Skeletal muscle satellite cell (primary cell): Measurements from ENCODE around the gene TMEM63A.
"Not testable (repeated sequence)": the region's sequence is repeated elsewhere in the genome, so short reads cannot be mapped to it uniquely, and the experiment has no call there.

Experiments
- H3K27me3 ChIP-seq: 2 replicates; pipeline ENCODE4 v1.7.0; 2013; ENCODE audit warnings: low read length; ENCODE audit not compliant: control insufficient read depth, insufficient read depth
- H3K36me3 ChIP-seq: 2 replicates; pipeline ENCODE4 v1.7.0; 2013; ENCODE audit warnings: mild to moderate bottlenecking, control low read depth, low read length; ENCODE audit not compliant: insufficient read depth
- H3K4me1 ChIP-seq: 2 replicates; pipeline ENCODE4 v1.7.0; 2013; ENCODE audit warnings: low read length; ENCODE audit not compliant: control insufficient read depth, insufficient read depth
- H3K4me2 ChIP-seq: 2 replicates; pipeline ENCODE4 v1.7.0; 2013; ENCODE audit warnings: mild to moderate bottlenecking, low read length
- H3K4me3 ChIP-seq: 2 replicates; pipeline ENCODE4 v1.7.0; 2013; ENCODE audit warnings: low read length
- H3K9ac ChIP-seq: 2 replicates; pipeline ENCODE4 v1.7.0; 2013; ENCODE audit warnings: mild to moderate bottlenecking, low read depth, low read length, moderate library complexity
- H3K9me3 ChIP-seq: replicated peaks from 2 replicates; pipeline ENCODE4 v1.7.0; 2013; ENCODE audit warnings: mild to moderate bottlenecking, control low read depth, low read length

TMEM63A gene

DNA sequence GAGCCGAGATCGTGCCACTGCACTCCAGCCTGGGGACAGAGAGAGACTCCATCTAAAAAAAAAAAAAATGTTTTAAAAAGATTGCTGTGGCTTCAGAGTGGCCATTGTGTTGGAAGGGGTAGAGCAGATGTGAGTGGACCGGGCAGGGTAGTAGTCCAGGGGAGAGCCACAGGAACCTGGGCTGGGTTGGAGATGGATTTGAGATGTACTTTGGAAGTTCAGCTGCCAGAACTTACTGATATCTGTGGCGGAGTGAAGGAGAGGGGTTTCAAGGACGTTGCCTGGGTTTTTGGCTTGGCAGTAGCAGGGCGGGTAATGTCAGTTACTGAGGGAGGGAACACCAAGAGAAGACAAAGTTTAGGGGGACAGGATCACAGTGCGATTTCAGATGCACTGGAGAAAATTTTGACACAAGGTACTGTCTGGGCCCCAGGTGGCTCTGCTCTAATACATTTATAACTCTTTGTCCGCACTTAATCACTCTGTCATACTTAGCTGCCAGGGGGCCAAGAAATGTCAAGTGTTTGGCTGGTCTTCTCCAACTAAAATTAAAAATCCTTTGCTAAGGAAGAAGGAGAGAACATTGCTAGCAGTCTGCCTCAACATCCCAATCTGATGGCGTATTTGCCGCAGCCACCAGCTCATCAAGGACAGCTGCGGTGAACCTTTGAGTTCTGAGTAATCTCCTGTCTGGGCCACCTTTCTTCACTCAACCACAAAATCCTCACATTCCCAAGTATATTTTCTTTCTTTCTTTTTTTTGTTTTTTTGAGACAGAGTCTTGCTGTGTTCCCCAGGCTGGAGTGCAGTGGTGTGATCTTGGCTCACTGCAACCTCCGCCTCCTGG lies 62.6 kb downstream of the TMEM63A start:
- H3K4me3 ChIP-seq = no peak overlapping the region
- H3K4me1 ChIP-seq = peaks cover 22% of the 10 kb centered on the region
- H3K9ac ChIP-seq = no peak overlapping the region
- H3K9me3 ChIP-seq = no peaks in the 10 kb centered on the region
- H3K27me3 ChIP-seq = no peaks in the 10 kb centered on the region
- H3K36me3 ChIP-seq = no peaks in the 10 kb centered on the region
- H3K4me2 ChIP-seq = no peak overlapping the region

DNA sequence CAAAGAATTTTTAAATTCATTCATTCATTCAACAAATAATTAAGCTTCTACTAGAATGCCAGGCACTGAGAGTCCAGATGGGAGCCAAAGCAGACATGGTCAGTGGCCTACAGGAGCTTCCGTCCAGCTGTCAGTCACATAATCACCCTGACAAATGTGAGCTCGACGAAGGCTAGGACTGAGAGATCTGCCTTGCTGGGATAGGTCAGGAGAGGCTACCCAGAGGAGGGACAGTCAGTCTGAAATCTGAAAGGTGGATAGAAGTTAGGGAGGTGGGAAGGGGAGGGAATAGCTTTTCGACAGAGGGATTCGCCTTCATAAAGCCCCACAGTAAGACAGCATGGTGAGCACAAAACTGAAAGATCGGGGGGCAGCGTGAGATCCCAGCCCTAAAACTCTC lies 64.0 kb downstream of the TMEM63A start:
- H3K4me1 ChIP-seq = peaks cover 29% of the 10 kb centered on the region
- no peak overlapping the region for H3K4me3 ChIP-seq
- H3K9me3 ChIP-seq = no peaks in the 10 kb centered on the region
- H3K9ac ChIP-seq = peak overlapping the region; percentile 82
- no peak overlapping the region for H3K4me2 ChIP-seq
- no peaks in the 10 kb centered on the region for H3K27me3 ChIP-seq
- no peaks in the 10 kb centered on the region for H3K36me3 ChIP-seq

DNA sequence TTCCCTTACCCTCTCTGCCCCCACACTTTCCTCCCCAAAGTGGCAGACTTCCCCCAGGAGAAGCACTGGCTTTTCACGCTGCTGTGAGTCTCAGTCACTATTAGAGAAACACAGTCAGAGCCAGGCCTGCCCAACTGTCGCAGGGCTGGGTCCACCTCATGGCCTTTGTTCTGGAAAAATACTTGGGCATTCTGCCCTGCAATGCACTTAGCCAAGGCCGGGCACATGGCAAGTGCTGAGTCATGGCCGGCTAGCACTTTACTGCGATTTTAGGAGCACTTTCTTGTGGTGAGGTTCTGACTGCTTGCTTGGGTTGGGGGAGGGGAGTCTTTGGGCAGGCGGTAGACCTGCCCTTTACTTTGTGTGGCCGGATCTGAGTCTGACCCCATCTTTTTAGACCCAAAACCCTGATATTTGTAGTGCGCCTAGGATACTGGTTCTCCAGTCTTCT lies 64.5 kb downstream of the TMEM63A start:
- Histone ChIP-seq H3K4me1 (peaks cover 32% of the 10 kb centered on the region), H3K9ac (peak overlapping the region; percentile 82), H3K4me3 (peak overlapping the region; percentile 18)

DNA sequence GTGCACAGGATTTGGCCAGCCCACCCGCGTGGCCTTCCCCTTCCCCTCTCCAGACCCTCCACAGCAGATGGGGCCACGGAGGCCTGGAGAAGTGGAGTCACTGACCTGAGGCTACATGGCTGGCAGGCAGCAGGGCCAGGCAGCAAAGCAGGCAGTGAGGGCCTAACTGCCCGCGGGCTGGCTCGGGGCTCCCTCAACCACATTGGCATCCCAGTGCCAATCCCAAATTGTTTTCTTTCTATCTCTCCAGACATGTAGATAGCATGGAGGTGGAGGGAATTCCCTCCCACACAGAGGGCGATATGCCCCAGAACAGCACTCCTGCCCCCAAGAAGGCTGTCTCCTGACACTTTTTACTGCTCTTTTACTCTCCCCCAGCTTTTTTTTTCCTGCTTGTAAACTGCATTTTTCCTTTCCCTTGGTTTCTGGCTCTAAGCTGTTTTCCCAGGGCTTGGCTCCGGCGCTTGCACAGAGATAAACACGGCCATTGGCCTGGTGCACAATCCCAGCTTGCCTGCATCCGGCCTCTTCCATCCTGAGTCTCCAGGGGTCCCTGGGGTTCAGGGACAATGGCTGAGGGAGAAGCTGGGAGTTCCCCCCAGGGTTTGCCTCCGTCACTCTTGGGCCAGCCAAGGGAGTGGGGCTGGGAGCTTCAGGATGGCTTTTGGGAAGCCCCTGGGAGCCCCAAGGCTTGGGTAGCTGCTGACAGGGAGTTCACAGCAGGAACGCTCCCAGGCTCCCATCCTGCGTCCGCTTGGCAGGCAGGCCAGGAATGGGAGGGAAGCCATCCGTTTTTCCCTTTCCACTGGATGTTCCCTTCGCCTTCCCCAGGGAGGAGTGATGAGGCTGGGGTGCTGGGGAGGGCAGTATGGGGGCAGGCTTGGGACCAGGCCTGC lies 65.3 kb downstream of the TMEM63A start:
- H3K4me3 ChIP-seq = peak overlapping the region; percentile 18
- no peaks in the 10 kb centered on the region for H3K9me3 ChIP-seq
- no peaks in the 10 kb centered on the region for H3K27me3 ChIP-seq
- no peaks in the 10 kb centered on the region for H3K36me3 ChIP-seq
- H3K4me2 ChIP-seq = peak overlapping the region; percentile 17
- H3K9ac ChIP-seq = peak overlapping the region; percentile 82
- peaks cover 32% of the 10 kb centered on the region for H3K4me1 ChIP-seq

More for the DNA sequence above, 64.5 kb downstream of the TMEM63A start:
- no peaks in the 10 kb centered on the region for H3K27me3 ChIP-seq
- no peaks in the 10 kb centered on the region for H3K9me3 ChIP-seq
- H3K36me3 ChIP-seq = no peaks in the 10 kb centered on the region
- H3K4me2 ChIP-seq = peak overlapping the region; percentile 17

DNA sequence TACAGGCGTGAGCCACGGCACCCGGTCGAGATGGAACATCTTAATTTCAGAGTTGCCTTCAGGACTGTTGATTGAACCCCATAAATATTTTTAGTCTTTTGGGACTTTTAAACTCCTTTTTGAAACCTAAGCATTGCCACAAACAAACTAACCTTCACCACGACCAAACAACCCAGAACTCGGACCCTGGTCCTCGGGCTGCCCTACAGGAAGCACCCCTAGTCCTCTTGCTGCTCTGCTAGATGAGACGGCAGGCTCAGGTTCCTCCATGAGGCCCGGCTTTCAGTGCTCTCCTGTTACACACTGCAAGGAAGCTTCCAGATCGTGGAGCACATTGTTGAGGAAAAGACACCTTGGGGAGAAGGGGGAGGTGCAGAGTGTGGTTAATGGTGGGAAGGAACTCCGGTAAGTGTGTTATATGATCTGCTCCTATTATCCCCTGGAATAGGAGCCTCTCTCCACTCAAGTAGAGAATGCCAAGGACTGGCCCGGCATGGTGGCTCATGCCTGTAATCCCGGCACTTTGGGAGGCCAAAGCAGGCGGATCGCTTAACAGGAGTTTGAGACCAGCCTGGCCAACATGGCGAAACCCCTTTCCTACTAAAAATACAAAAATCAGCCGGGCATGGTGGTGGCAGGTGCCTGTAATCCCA lies 66.5 kb downstream of the TMEM63A start:
- Histone ChIP-seq H3K4me3 (no peak overlapping the region), H3K9me3 (no peaks in the 10 kb centered on the region), H3K27me3 (no peaks in the 10 kb centered on the region), H3K4me2 (no peak overlapping the region), H3K36me3 (no peaks in the 10 kb centered on the region), H3K9ac (no peak overlapping the region), H3K4me1 (peaks cover 40% of the 10 kb centered on the region)

DNA sequence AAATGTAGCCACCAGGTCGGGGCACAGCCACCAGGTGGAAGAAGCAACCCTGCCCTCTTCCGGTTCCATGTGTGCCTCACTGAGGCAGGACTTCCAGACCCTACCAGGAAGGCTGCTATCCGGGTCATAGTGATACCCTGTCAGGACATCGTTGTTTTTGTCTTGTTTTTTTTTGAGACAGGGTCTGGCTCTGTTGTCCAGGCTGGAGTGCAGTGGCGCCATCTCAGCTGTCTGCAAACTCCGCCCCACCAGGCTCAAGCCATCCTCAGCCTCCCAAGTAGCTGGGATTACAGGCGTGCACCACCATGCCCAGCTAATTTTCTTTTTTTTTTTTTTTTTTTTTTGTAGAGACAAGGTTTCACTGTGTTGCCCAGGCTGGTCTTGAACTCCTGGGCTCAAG lies 67.1 kb downstream of the TMEM63A start:
- not testable (repeated sequence) for H3K27me3 ChIP-seq, H3K4me2 ChIP-seq, H3K9me3 ChIP-seq, H3K4me3 ChIP-seq, H3K36me3 ChIP-seq, H3K9ac ChIP-seq
- peaks cover 40% of the 10 kb centered on the region for H3K4me1 ChIP-seq

DNA sequence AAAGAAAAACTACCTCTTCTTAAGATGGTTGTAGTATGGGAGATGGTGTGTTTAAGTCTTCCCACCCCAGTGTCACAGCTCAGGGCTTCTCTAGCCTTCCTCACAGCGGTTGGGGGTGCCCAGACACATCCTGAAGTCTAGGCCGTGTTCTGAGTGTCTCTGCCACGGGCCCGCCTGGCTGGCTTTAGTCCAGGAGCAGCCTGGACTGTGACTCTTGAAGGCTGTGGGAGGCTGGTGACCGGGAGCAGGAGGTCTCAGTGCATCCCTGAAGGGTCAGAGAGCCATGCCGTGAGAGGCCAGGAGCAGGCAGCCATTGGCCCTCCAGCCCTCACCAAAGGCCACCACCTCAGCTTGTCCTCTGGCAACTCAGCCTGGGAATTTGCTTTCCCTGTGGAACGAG lies 67.8 kb downstream of the TMEM63A start:
- no peak overlapping the region for H3K4me2 ChIP-seq
- no peaks in the 10 kb centered on the region for H3K36me3 ChIP-seq
- H3K4me1 ChIP-seq = peaks cover 44% of the 10 kb centered on the region
- H3K9ac ChIP-seq = no peak overlapping the region
- no peaks in the 10 kb centered on the region for H3K9me3 ChIP-seq
- H3K4me3 ChIP-seq = no peak overlapping the region
- no peaks in the 10 kb centered on the region for H3K27me3 ChIP-seq

DNA sequence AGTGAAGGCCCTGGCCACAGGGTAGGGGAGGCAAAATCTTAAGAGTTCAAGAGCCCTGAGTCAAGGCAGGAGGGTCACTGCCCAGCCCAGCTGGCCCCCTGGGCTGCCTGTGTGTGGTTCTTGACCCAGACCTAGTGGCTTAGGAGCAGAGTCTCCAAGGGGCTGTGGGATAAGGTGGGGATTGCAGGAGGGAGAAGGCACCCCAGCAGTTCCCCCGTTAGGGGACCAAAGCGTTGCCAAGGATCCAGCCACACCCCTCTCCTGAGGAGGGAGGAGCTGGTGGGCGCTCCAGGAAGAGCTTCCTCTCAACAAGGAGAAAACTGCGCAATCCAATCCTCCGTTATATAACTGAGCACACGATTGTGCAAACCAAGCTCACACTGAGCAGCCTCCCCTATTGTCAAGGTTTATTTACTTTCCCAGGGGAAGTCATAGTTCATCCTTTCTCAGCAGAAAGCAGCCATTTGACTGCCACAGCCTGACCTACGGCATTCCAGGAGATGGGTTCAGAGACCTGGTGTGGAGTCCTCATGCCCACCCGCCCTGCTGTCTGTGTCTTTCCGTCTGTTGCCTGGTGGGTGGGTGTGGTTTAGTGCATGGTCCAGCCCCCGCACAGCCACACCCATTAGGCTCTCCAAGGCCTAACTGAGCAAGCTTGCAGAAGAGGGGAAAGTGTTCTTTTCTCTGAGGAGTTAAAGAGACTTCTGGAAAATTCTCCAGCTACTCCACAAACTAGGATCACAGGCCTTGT lies 68.8 kb downstream of the TMEM63A start:
- Histone ChIP-seq H3K9ac (no peak overlapping the region), H3K4me3 (no peak overlapping the region), H3K27me3 (no peaks in the 10 kb centered on the region), H3K4me2 (no peak overlapping the region), H3K9me3 (no peaks in the 10 kb centered on the region), H3K36me3 (no peaks in the 10 kb centered on the region), H3K4me1 (peaks cover 46% of the 10 kb centered on the region)

DNA sequence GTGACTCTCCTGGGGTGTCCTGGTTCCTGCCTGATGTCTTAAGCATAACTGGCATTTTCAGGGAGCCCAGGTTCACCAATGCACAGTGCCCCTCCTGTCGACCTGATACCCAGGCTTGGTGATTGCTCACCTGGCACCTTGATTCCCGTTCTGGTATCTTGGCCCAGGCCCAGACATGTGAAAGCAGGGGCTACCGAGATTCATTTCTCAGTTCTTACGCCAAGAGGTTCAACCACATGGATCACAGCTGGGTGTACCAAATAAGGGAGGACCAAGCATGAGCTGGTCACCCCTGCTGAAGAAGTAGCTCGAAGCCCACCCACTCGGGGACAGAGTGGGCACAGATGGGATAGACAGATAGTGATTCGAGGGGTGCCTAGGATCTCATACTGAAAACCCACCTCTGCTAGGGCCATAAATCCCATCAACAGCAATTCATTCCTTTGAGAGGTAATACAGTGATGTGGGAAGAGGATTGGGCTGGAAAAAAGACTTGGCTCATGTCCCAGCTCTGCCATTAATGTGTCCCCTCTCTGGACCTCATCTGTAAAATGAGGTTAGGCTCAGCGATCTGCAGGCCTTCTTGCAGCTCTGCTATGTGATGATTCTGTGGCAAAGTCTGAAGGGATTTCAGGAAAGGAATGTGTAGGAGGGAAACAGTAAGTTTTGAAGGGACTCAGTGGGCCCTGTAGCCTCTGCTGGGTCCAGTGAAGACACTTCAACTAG lies 69.5 kb downstream of the TMEM63A start:
- Histone ChIP-seq H3K36me3 (no peaks in the 10 kb centered on the region), H3K9ac (no peak overlapping the region), H3K4me2 (no peak overlapping the region), H3K9me3 (no peaks in the 10 kb centered on the region), H3K27me3 (no peaks in the 10 kb centered on the region), H3K4me1 (peaks cover 39% of the 10 kb centered on the region), H3K4me3 (no peak overlapping the region)

DNA sequence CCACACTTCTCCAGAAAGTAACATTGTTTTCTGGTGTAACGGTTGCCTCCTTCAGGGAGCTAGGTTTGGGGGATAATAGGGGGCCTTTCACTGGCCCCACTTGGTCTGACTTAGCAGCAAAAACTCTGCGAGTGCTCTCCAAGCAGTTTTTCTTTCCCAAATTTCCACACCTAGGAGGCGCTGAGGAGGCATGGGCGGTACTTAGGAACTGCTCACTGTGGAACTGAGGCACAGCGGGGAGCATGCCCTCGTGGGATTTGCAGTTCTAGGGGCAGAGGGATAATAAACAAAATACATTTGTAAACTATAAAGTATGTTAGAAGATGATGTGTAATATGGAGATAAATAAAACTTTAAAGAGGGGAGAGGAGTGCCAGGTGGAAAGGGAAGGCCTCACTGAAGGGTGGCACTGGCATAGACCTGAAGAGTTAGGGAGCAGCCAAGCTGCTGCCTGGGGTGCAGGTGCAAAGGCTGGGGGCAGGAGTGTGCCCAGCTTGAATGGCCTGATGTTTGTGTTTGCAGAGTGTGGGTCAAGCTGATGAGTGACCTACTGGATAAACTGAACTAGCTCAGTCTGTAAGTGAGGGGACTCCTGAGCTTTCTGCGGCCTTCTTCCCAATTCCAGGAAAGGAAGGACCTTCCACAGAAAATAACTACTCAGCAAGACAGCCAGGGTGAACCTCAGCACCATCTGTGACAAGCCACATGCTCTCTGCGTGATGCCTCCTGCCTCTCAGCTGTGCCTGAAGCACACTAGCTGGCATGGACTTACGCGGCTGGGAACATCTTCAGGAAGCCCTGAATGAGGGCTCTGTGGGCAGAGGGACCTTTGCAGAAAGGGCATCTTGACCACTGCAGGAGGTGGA lies 70.3 kb downstream of the TMEM63A start:
- Histone ChIP-seq H3K4me3 (no peak overlapping the region), H3K9me3 (no peaks in the 10 kb centered on the region), H3K27me3 (no peaks in the 10 kb centered on the region), H3K4me1 (peaks cover 31% of the 10 kb centered on the region), H3K36me3 (no peaks in the 10 kb centered on the region), H3K4me2 (peak overlapping the region; percentile 90), H3K9ac (no peak overlapping the region)
